Upper lobe of right lung (tissue), 1 donor: ENCODE measurements around the gene S100A10. TPM values are rescaled to one million over a fixed set of nuclear protein-coding genes. Genes with fewer than 3 reads are reported as not detected.

Source experiments
- ATAC-seq: fragments of 200-7000 bp; cut with Tn5 transposase; one replicate; pipeline ENCODE4 v1.9.1; 2020; ENCODE audit warnings: mild to moderate bottlenecking, moderate library complexity
- DNase-seq: peaks from one replicate; pipeline ENCODE4 v3.0.0-alpha.2; 2020
- H3K27ac ChIP-seq: fragments of 200-600 bp; one replicate; pipeline ENCODE4 v1.8.0; 2022
- H3K27me3 ChIP-seq: fragments of 200-600 bp; one replicate; pipeline ENCODE4 v1.8.0; 2022; ENCODE audit warnings: mild to moderate bottlenecking
- H3K36me3 ChIP-seq: fragments of 200-600 bp; one replicate; pipeline ENCODE4 v1.8.0; 2022
- H3K4me1 ChIP-seq: fragments of 200-600 bp; one replicate; pipeline ENCODE4 v1.8.0; 2022
- H3K4me3 ChIP-seq: fragments of 200-600 bp; one replicate; pipeline ENCODE4 v1.8.0; 2022; ENCODE audit warnings: mild to moderate bottlenecking
- H3K9me3 ChIP-seq: fragments of 200-600 bp; one replicate; pipeline ENCODE4 v1.8.0; 2022
- intact Hi-C: fragments of 100-400 bp; cut with DNase I; formaldehyde crosslinking; loops from one replicate; pipeline ENCODE4 v1.11.0; 2022
- total RNA-seq: library from RNA; stranded (reverse); fragmentation: NEBNext Ultra II Directional; extraction: Animal tissue kit (Norgen Biotek cat#: 25700); gene quantifications from one replicate; pipeline ENCODE4 v1.2.1, GENCODE V29; 2021
- TF ChIP-seq, protein P1 (sequence below): fragments of 200-600 bp; IDR thresholded peaks from one replicate; pipeline ENCODE4 v1.8.0; 2022; ENCODE audit warnings: antibody characterized with exemption
- donor health status: DM: no; HTN: yes; CAD: no; lungs with severe emphysema.

Gene S100A10
- total RNA-seq, 1 donor from 2014 or later, result 643 TPM

- TF ChIP-seq, protein P1, sequence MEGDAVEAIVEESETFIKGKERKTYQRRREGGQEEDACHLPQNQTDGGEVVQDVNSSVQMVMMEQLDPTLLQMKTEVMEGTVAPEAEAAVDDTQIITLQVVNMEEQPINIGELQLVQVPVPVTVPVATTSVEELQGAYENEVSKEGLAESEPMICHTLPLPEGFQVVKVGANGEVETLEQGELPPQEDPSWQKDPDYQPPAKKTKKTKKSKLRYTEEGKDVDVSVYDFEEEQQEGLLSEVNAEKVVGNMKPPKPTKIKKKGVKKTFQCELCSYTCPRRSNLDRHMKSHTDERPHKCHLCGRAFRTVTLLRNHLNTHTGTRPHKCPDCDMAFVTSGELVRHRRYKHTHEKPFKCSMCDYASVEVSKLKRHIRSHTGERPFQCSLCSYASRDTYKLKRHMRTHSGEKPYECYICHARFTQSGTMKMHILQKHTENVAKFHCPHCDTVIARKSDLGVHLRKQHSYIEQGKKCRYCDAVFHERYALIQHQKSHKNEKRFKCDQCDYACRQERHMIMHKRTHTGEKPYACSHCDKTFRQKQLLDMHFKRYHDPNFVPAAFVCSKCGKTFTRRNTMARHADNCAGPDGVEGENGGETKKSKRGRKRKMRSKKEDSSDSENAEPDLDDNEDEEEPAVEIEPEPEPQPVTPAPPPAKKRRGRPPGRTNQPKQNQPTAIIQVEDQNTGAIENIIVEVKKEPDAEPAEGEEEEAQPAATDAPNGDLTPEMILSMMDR, result no peak
- ATAC-seq, result no peak
- Histone ChIP-seq H3K27ac (no peak overlapping the region), H3K36me3 (peaks cover 35% of the 10 kb centered on the region), H3K27me3 (no peaks in the 10 kb centered on the region), H3K4me1 (peaks cover 5% of the 10 kb centered on the region), H3K4me3 (no peak overlapping the region), H3K9me3 (no peaks in the 10 kb centered on the region)
- intact Hi-C loops, result no loop called here
- no peak for DNase-seq
Measured at GRCh38 chr1:151978922-151979321, 14.7 kb downstream of the S100A10 start.

GRCh38 chr1:151977662-151978230, 15.9 kb downstream of the S100A10 start:
- peaks cover 6% of the 10 kb centered on the region for H3K4me1 ChIP-seq
- TF ChIP-seq, protein P1, result no peak
- intact Hi-C loops, result no loop called here
- no peaks in the 10 kb centered on the region for H3K9me3 ChIP-seq
- no peaks in the 10 kb centered on the region for H3K27me3 ChIP-seq
- peaks cover 23% of the 10 kb centered on the region for H3K36me3 ChIP-seq
- no peak overlapping the region for H3K27ac ChIP-seq
- H3K4me3 ChIP-seq, result no peak overlapping the region
- no peak for DNase-seq
- ATAC-seq, result no peak

DNA sequence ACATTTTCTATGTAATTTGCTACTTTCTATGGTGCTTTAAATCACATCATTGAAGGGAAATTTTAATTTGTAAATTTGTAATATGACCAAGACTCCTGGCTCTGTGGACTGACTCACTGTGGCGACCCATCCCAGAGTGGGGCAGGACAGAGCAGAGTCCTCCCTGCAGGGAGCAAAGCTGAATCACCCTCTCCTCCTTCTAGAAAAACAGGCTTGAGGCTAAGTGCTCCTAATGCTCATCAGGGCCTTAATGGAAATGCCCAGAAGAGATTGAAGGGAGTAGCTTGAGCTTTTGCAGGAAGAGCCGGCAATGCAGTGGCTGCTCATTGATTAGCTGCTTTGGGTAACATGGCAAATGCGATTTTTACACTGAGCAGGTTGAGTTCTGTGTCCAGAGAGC, 16.8 kb downstream of the S100A10 start:
- Histone ChIP-seq H3K27me3 (no peaks in the 10 kb centered on the region), H3K27ac (no peak overlapping the region), H3K9me3 (no peaks in the 10 kb centered on the region), H3K4me1 (peaks cover 12% of the 10 kb centered on the region), H3K36me3 (peaks cover 14% of the 10 kb centered on the region), H3K4me3 (no peak overlapping the region)
- ATAC-seq (no peak), DNase-seq (no peak)
- TF ChIP-seq, protein P1, result no peak
- intact Hi-C loops, result no loop called here

GRCh38 chr1:151976015-151976343, 17.7 kb downstream of the S100A10 start:
- no peaks in the 10 kb centered on the region for H3K9me3 ChIP-seq

GRCh38 chr1:151975311-151976014, 18.2 kb downstream of the S100A10 start:
- DNase-seq (no peak), ATAC-seq (no peak)
- H3K36me3 ChIP-seq, result peaks cover under 1% of the 10 kb centered on the region
- H3K4me1 ChIP-seq, result peaks cover 12% of the 10 kb centered on the region
- no peaks in the 10 kb centered on the region for H3K27me3 ChIP-seq
- H3K4me3 ChIP-seq, result no peak overlapping the region
- intact Hi-C loops, result no loop called here
- H3K9me3 ChIP-seq, result no peaks in the 10 kb centered on the region
- H3K27ac ChIP-seq, result no peak overlapping the region
- TF ChIP-seq, protein P1, result no peak

More at GRCh38 chr1:151976015-151976343, 17.7 kb downstream of the S100A10 start:
- TF ChIP-seq, protein P1, result no peak
- Histone ChIP-seq H3K36me3 (peaks cover 6% of the 10 kb centered on the region), H3K4me3 (no peak overlapping the region), H3K27me3 (no peaks in the 10 kb centered on the region), H3K4me1 (peaks cover 12% of the 10 kb centered on the region), H3K27ac (no peak overlapping the region)
- ATAC-seq (no peak), DNase-seq (no peak)
- intact Hi-C loops, result no loop called here
